GM12892 (cell line): ENCODE data around the gene PHACTR3. TPM values are rescaled to one million over a fixed set of nuclear protein-coding genes. Genes with fewer than 3 reads are reported as not detected.
"Not testable (repeated sequence)": the region's sequence is repeated elsewhere in the genome, so short reads cannot be mapped to it uniquely, and the experiment has no call there.

ENCODE experiments used
- DNase-seq: peaks from one replicate; pipeline ENCODE4 v3.0.0; 2011; ENCODE audit not compliant: insufficient read length
- FAIRE-seq: peaks from 2 replicates; lab custom pipeline; 2011; peaks lifted over from hg19 to GRCh38; lab: Jason Lieb, UNC
- POLR2A ChIP-seq: IDR thresholded peaks from 2 replicates; pipeline ENCODE4 v1.6.1; 2011; ENCODE audit warnings: low read depth, low read length, control low read depth
- POLR2AphosphoS5 ChIP-seq: IDR thresholded peaks from 2 replicates; pipeline ENCODE4 v1.6.1; 2011; ENCODE audit warnings: low read depth, low read length, control low read depth
- TAF1 ChIP-seq: IDR thresholded peaks from 2 replicates; pipeline ENCODE4 v1.6.1; 2011; ENCODE audit warnings: low read depth, mild to moderate bottlenecking, control low read depth, low read length, borderline replicate concordance
- polyA plus RNA-seq: library from polyadenylated mRNA; unstranded; fragments of >200 nt; gene quantifications from one replicate; pipeline ENCODE4 v1.2.1, GENCODE V29; 2012; ENCODE audit warnings: missing spikeins, inconsistent platforms; ENCODE audit not compliant: missing spikeins

The PHACTR3 gene
- polyA plus RNA-seq = 0.42 TPM

GRCh38 chr20:59603781-59604541 lies at the start of gene PHACTR3:
TSS of gene PHACTR3 (plus strand) at chr20:59604540. CDS start at chr20:59605015, 475 bp downstream.
- TF ChIP-seq POLR2A = no peak
- no peak for TF ChIP-seq POLR2AphosphoS5
- TF ChIP-seq TAF1 = no peak
- DNase-seq (no peak), FAIRE-seq (no peak)

- not testable (repeated sequence) for FAIRE-seq
Observed at GRCh38 chr20:59557733-59558529, 46.4 kb upstream of the PHACTR3 start.

GRCh38 chr20:59559024-59559817 lies 45.1 kb upstream of the PHACTR3 start:
- no peak for TF ChIP-seq POLR2AphosphoS5
- no peak for TF ChIP-seq POLR2A
- no peak for TF ChIP-seq TAF1
- FAIRE-seq = no peak

More at GRCh38 chr20:59557733-59558529, 46.4 kb upstream of the PHACTR3 start:
- DNase-seq = not testable (repeated sequence)

GRCh38 chr20:59559863-59560262 lies 44.5 kb upstream of the PHACTR3 start:
- no peak for FAIRE-seq

More at GRCh38 chr20:59559024-59559817, 45.1 kb upstream of the PHACTR3 start:
- no peak for DNase-seq

GRCh38 chr20:59560588-59561227 lies 43.6 kb upstream of the PHACTR3 start:
- DNase-seq (no peak), FAIRE-seq (no peak)

More at GRCh38 chr20:59559863-59560262, 44.5 kb upstream of the PHACTR3 start:
- DNase-seq = no peak
- no peak for TF ChIP-seq POLR2A
- no peak for TF ChIP-seq TAF1
- no peak for TF ChIP-seq POLR2AphosphoS5

GRCh38 chr20:59561228-59561605 lies 43.1 kb upstream of the PHACTR3 start:
- TF ChIP-seq TAF1 = no peak
- TF ChIP-seq POLR2AphosphoS5 = no peak
- no peak for TF ChIP-seq POLR2A
- FAIRE-seq (no peak), DNase-seq (no peak)

More at GRCh38 chr20:59560588-59561227, 43.6 kb upstream of the PHACTR3 start:
- TF ChIP-seq POLR2A = no peak
- TF ChIP-seq POLR2AphosphoS5 = no peak
- no peak for TF ChIP-seq TAF1

- FAIRE-seq = no peak
- TF ChIP-seq POLR2A = no peak
- no peak for TF ChIP-seq TAF1
- TF ChIP-seq POLR2AphosphoS5 = no peak
- DNase-seq = no peak
Observed at GRCh38 chr20:59561614-59562277, 42.6 kb upstream of the PHACTR3 start.

GRCh38 chr20:59564171-59564570 lies 40.2 kb upstream of the PHACTR3 start:
- TF ChIP-seq TAF1 (no peak), POLR2A (no peak), POLR2AphosphoS5 (no peak)
- no peak for DNase-seq
- no peak for FAIRE-seq

GRCh38 chr20:59564943-59565342 lies 39.4 kb upstream of the PHACTR3 start:
- TF ChIP-seq POLR2AphosphoS5 = no peak
- FAIRE-seq = no peak
- DNase-seq = no peak

GRCh38 chr20:59565768-59566461 lies 38.4 kb upstream of the PHACTR3 start:
- TF ChIP-seq POLR2AphosphoS5 = no peak
- TF ChIP-seq TAF1 = no peak
- TF ChIP-seq POLR2A = no peak
- FAIRE-seq = no peak
- no peak for DNase-seq
